ENCODE data around the gene DNAJC10. TPM values are rescaled to one million over a fixed set of nuclear protein-coding genes. Genes with fewer than 3 reads are reported as not detected.

Gene DNAJC10
- polyA plus RNA-seq, 12 donors, result 53.5 to 95.3 (median 75.9) TPM; not detected in 1

- DNase-seq, result no peak
Measured at GRCh38 chr2:182827182-182827879, 111.3 kb downstream of the DNAJC10 start.

- DNase-seq, result no peak
Measured at GRCh38 chr2:182831101-182831500, 115.0 kb downstream of the DNAJC10 start.

- no peak for DNase-seq
Measured at GRCh38 chr2:182831921-182832320, 115.9 kb downstream of the DNAJC10 start.

GRCh38 chr2:182833084-182833854 lies 117.2 kb downstream of the DNAJC10 start:
- no peak for DNase-seq

- DNase-seq, result no peak
Measured at GRCh38 chr2:182834293-182834692, 118.2 kb downstream of the DNAJC10 start.

- no peak for DNase-seq
Measured at GRCh38 chr2:182836451-182836850, 120.4 kb downstream of the DNAJC10 start.

Other genes starting within 250 kb of the DNAJC10 start
- gene FRZB, start 150.4 kb downstream of the DNAJC10 start, polyA plus RNA-seq (ENCODE audit: insufficient read length in 12 of 12), result 10 to 100 TPM in 6 of 12 donors, 1 to 10 TPM in 5, not detected in 1; 4.2 to 49.4 (median 13.1) TPM